GM19372 (cell line): ENCODE results near the gene DDX56.
"Not testable (repeated sequence)": the region's sequence is repeated elsewhere in the genome, so short reads cannot be mapped to it uniquely, and the experiment has no call there.

Experiments
- ATAC-seq: cut with Tn5 transposase; IDR thresholded peaks from one replicate; pipeline ENCODE4 v1.9.1; 2021; ENCODE audit warnings: mild to moderate bottlenecking, low read depth, moderate library complexity; ENCODE audit not compliant: unreplicated experiment

Gene DDX56

GRCh38 chr7:44565097-44565794 lies 8.5 kb downstream of the DDX56 start:
- ATAC-seq = peak; percentile 65

GRCh38 chr7:44564606-44565005 lies 9.1 kb downstream of the DDX56 start:
- ATAC-seq = no peak

- ATAC-seq = no peak
Observed at GRCh38 chr7:44563171-44563679, 10.5 kb downstream of the DDX56 start.

- not testable (repeated sequence) for ATAC-seq
Observed at GRCh38 chr7:44562622-44562962, 11.1 kb downstream of the DDX56 start.

- no peak for ATAC-seq
Observed at GRCh38 chr7:44561962-44562621, 11.6 kb downstream of the DDX56 start.

- ATAC-seq = no peak
Observed at GRCh38 chr7:44561481-44561880, 12.2 kb downstream of the DDX56 start.

- no peak for ATAC-seq
Observed at GRCh38 chr7:44559485-44559884, 14.2 kb downstream of the DDX56 start.

- no peak for ATAC-seq
Observed at GRCh38 chr7:44557485-44557884, 16.2 kb downstream of the DDX56 start.

GRCh38 chr7:44555350-44555749 lies 18.4 kb downstream of the DDX56 start:
- no peak for ATAC-seq

- not testable (repeated sequence) for ATAC-seq
Observed at GRCh38 chr7:44552473-44553005, 21.2 kb downstream of the DDX56 start.

GRCh38 chr7:44549457-44549856 lies 24.3 kb downstream of the DDX56 start:
- ATAC-seq = no peak

- ATAC-seq = no peak
Observed at GRCh38 chr7:44548893-44549292, 24.8 kb downstream of the DDX56 start.

- no peak for ATAC-seq
Observed at GRCh38 chr7:44547536-44548231, 26.0 kb downstream of the DDX56 start.

GRCh38 chr7:44541876-44542610 lies 31.7 kb downstream of the DDX56 start:
- ATAC-seq = no peak

- ATAC-seq = no peak
Observed at GRCh38 chr7:44541028-44541869, 32.5 kb downstream of the DDX56 start, which contains the start of gene NPC1L1. Gene NPC1L1, minus strand, starts transcription at chr7:44541330. Its CDS starts 71 bp downstream, at chr7:44541259.

GRCh38 chr7:44540592-44541027 lies 33.1 kb downstream of the DDX56 start:
- ATAC-seq = no peak

- ATAC-seq = no peak
Observed at GRCh38 chr7:44539669-44540506, 33.8 kb downstream of the DDX56 start.

GRCh38 chr7:44538798-44539668 lies 34.7 kb downstream of the DDX56 start:
- no peak for ATAC-seq
